ENCODE measurements around the gene TLL2.

DNA sequence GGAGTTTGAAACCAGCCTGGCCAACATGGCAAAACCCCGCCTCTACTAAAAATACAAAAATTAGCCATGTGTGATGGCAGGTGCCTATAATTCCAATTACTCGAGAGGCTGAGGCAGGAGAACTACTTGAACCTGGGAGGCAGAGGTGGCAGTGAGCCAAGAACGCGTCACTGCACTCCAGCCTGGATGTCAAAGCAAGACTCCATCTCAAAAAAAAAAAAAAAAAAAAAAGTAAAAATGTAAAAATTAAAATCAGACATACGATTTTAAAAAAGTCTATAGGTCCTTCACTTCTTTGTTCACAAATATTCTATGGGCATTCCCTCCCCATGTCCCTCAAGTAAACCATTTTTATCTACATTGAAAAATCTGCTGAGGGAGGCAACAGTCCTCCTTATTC is 34.9 kb upstream of the TLL2 start:
- no peak for TF ChIP-seq POLR2A (IDR thresholded peaks at IDR 0.05)
- TF ChIP-seq, protein P1, sequence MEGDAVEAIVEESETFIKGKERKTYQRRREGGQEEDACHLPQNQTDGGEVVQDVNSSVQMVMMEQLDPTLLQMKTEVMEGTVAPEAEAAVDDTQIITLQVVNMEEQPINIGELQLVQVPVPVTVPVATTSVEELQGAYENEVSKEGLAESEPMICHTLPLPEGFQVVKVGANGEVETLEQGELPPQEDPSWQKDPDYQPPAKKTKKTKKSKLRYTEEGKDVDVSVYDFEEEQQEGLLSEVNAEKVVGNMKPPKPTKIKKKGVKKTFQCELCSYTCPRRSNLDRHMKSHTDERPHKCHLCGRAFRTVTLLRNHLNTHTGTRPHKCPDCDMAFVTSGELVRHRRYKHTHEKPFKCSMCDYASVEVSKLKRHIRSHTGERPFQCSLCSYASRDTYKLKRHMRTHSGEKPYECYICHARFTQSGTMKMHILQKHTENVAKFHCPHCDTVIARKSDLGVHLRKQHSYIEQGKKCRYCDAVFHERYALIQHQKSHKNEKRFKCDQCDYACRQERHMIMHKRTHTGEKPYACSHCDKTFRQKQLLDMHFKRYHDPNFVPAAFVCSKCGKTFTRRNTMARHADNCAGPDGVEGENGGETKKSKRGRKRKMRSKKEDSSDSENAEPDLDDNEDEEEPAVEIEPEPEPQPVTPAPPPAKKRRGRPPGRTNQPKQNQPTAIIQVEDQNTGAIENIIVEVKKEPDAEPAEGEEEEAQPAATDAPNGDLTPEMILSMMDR (IDR thresholded peaks at IDR 0.05) = no peak
